Activated B cell treated with CpG ODN at 0.5 μM for 24 hours (primary cell): Measurements from ENCODE around the gene MGAT5. TPM values are rescaled to one million over a fixed set of nuclear protein-coding genes. Genes with fewer than 3 reads are reported as not detected.
A peak's percentile ranks its signal among the peaks of the same experiment; 100 is the strongest.

Source experiments
- ATAC-seq: fragments of 200-7000 bp; cut with Tn5 transposase; one replicate; pipeline ENCODE4 v1.10.0; 2021; ENCODE audit warnings: low read depth, mild to moderate bottlenecking, moderate library complexity
- CTCF ChIA-PET: fragments of 350-600 bp; sonication (Branson Sonifier 250); formaldehyde crosslinking; loops from one replicate; lab custom pipeline; 2021; ENCODE audit warnings: antibody characterized with exemption; lab: Charles Lee
- POLR2A ChIA-PET: fragments of 350-600 bp; sonication (Branson Sonifier 250); formaldehyde crosslinking; loops from one replicate; lab custom pipeline; 2021; ENCODE audit warnings: antibody characterized with exemption; lab: Charles Lee
- DNase-seq: peaks from one replicate; pipeline ENCODE4 v3.0.0; 2022
- H3K27ac Mint-ChIP-seq: one replicate; pipeline ENCODE4 v1.8.0; 2020; ENCODE audit warnings: mixed read lengths
- H3K27me3 Mint-ChIP-seq: one replicate; pipeline ENCODE4 v1.8.0; 2021; ENCODE audit warnings: mixed read lengths
- H3K36me3 Mint-ChIP-seq: one replicate; pipeline ENCODE4 v1.8.0; 2021; ENCODE audit warnings: low read depth, mixed read lengths
- H3K4me1 Mint-ChIP-seq: one replicate; pipeline ENCODE4 v1.8.0; 2021; ENCODE audit warnings: mixed read lengths
- H3K4me3 Mint-ChIP-seq: one replicate; pipeline ENCODE4 v1.8.0; 2020; ENCODE audit warnings: mild to moderate bottlenecking, mixed read lengths
- H3K9me3 Mint-ChIP-seq: one replicate; pipeline ENCODE4 v1.8.0; 2020; ENCODE audit warnings: mixed read lengths
- CTCF ChIP-seq: fragments of 200-600 bp; IDR thresholded peaks from one replicate; pipeline ENCODE4 v1.8.0; 2022; ENCODE audit warnings: antibody characterized with exemption, mild to moderate bottlenecking
- intact Hi-C: fragments of 100-400 bp; cut with micrococcal nuclease; formaldehyde crosslinking; loops from one replicate; pipeline ENCODE4 v1.15.1; 2024
- total RNA-seq: library from RNA; stranded (reverse); gene quantifications from 2 replicates; pipeline ENCODE4 v1.2.3, GENCODE V29; 2022

MGAT5 gene
- total RNA-seq, 1 donor from 2014 or later: 66.7 TPM

- H3K4me3 Mint-ChIP-seq: no peak overlapping the region
- intact Hi-C loops: no loop called here
- H3K27me3 Mint-ChIP-seq: no peaks in the 10 kb centered on the region
- ATAC-seq (no peak), DNase-seq (no peak)
- H3K27ac Mint-ChIP-seq: peak overlapping the region; percentile 84
- ChIA-PET POLR2A (interaction anchor here (1.0 to 6.0 kb wide), 4 partner anchors 9 to 32 kb away, joined by 3 to 93 read pairs (median 4); no protein-coding TSS in a partner anchor), CTCF (interaction anchor here (1.4 to 3.1 kb wide), 5 partner anchors 8 to 141 kb away, joined by 6 to 14 read pairs (median 9); partner anchors contain the start of gene MGAT5)
- H3K36me3 Mint-ChIP-seq: peaks cover 49% of the 10 kb centered on the region
- peaks cover 93% of the 10 kb centered on the region for H3K4me1 Mint-ChIP-seq
- H3K9me3 Mint-ChIP-seq: peaks cover 2% of the 10 kb centered on the region
- TF ChIP-seq CTCF: no peak
Observed at GRCh38 chr2:134269972-134270735, 16.3 kb downstream of the MGAT5 start.

- ChIA-PET POLR2A (interaction anchor here (1.5 to 6.0 kb wide), 3 partner anchors 10 to 26 kb away, joined by 5 to 93 read pairs (median 6); partner anchors contain the start of gene MGAT5), CTCF (interaction anchor here (0.6 to 3.1 kb wide), 4 partner anchors 8 to 140 kb away, joined by 3 to 11 read pairs (median 5); partner anchors contain the start of gene MGAT5)
- Mint-ChIP-seq H3K36me3 (peaks cover 50% of the 10 kb centered on the region), H3K4me1 (peaks cover 99% of the 10 kb centered on the region), H3K9me3 (peaks cover 2% of the 10 kb centered on the region), H3K4me3 (peak overlapping the region; percentile 30), H3K27me3 (no peaks in the 10 kb centered on the region), H3K27ac (peak overlapping the region; percentile 94)
- ATAC-seq (no peak), DNase-seq (no peak)
- TF ChIP-seq CTCF: no peak
- intact Hi-C loops: no loop called here
Observed at GRCh38 chr2:134271758-134272157, 17.9 kb downstream of the MGAT5 start.

GRCh38 chr2:134272806-134273205 is 18.9 kb downstream of the MGAT5 start:
- ATAC-seq: no peak
- ChIA-PET POLR2A (interaction anchor here (0.6 to 6.0 kb wide), 7 partner anchors 11 to 152 kb away, joined by 3 to 93 read pairs (median 5); no protein-coding TSS in a partner anchor), CTCF (interaction anchor here (0.8 to 3.7 kb wide), 3 partner anchors 10 to 139 kb away, joined by 3 to 27 read pairs (median 23); no protein-coding TSS in a partner anchor)
- H3K9me3 Mint-ChIP-seq: peaks cover 5% of the 10 kb centered on the region
- H3K36me3 Mint-ChIP-seq: peaks cover 56% of the 10 kb centered on the region
- H3K27me3 Mint-ChIP-seq: no peaks in the 10 kb centered on the region
- peak overlapping the region; percentile 94 for H3K27ac Mint-ChIP-seq
- H3K4me3 Mint-ChIP-seq: peak overlapping the region; percentile 42
- no peak for TF ChIP-seq CTCF
- DNase-seq: no peak
- intact Hi-C loops: no loop called here
- peaks cover 98% of the 10 kb centered on the region for H3K4me1 Mint-ChIP-seq

GRCh38 chr2:134273256-134273983 is 19.5 kb downstream of the MGAT5 start:
- Mint-ChIP-seq H3K27me3 (no peaks in the 10 kb centered on the region), H3K4me3 (peak overlapping the region; percentile 74), H3K4me1 (peaks cover 98% of the 10 kb centered on the region), H3K27ac (peak overlapping the region; percentile 94), H3K9me3 (peaks cover 5% of the 10 kb centered on the region), H3K36me3 (peaks cover 56% of the 10 kb centered on the region)
- CTCF ChIA-PET: interaction anchor here (0.8 to 3.7 kb wide), 4 partner anchors 11 to 156 kb away, joined by 3 to 27 read pairs (median 13); no protein-coding TSS in a partner anchor
- intact Hi-C loops: no loop called here
- TF ChIP-seq CTCF: no peak
- ATAC-seq: no peak
- DNase-seq: no peak
- POLR2A ChIA-PET: interaction anchor here (0.6 to 6.0 kb wide), 17 partner anchors 8 to 154 kb away, joined by 3 to 93 read pairs (median 5); partner anchors contain the start of gene MGAT5
